BE2C (cell line): ENCODE data around the gene PLEKHA8.

ENCODE experiments used
- DNase-seq: peaks from one replicate; pipeline ENCODE4 v3.0.0-alpha.2; 2020
- H3K27me3 ChIP-seq: fragments of 250-450 bp; sonication (Bioruptor Pico); 2 replicates; pipeline ENCODE4 v1.5.1; 2020; ENCODE audit warnings: mild to moderate bottlenecking
- H3K36me3 ChIP-seq: fragments of 250-450 bp; sonication (Bioruptor Pico); 2 replicates; pipeline ENCODE4 v1.5.1; 2020; ENCODE audit warnings: mild to moderate bottlenecking
- H3K4me1 ChIP-seq: fragments of 250-450 bp; sonication (Bioruptor Pico); 2 replicates; pipeline ENCODE4 v1.5.1; 2020
- H3K4me3 ChIP-seq: 2 replicates; pipeline ENCODE4 v1.5.1; 2011; ENCODE audit warnings: low read depth, low read length
- H3K9me3 ChIP-seq: fragments of 250-450 bp; sonication (Bioruptor Pico); 2 replicates; pipeline ENCODE4 v1.5.1; 2020
- TF ChIP-seq, protein P1 (sequence below): IDR thresholded peaks from 2 replicates; pipeline ENCODE4 v1.5.1; 2012; ENCODE audit warnings: mild to moderate bottlenecking, low read depth, low read length

PLEKHA8 gene

DNA sequence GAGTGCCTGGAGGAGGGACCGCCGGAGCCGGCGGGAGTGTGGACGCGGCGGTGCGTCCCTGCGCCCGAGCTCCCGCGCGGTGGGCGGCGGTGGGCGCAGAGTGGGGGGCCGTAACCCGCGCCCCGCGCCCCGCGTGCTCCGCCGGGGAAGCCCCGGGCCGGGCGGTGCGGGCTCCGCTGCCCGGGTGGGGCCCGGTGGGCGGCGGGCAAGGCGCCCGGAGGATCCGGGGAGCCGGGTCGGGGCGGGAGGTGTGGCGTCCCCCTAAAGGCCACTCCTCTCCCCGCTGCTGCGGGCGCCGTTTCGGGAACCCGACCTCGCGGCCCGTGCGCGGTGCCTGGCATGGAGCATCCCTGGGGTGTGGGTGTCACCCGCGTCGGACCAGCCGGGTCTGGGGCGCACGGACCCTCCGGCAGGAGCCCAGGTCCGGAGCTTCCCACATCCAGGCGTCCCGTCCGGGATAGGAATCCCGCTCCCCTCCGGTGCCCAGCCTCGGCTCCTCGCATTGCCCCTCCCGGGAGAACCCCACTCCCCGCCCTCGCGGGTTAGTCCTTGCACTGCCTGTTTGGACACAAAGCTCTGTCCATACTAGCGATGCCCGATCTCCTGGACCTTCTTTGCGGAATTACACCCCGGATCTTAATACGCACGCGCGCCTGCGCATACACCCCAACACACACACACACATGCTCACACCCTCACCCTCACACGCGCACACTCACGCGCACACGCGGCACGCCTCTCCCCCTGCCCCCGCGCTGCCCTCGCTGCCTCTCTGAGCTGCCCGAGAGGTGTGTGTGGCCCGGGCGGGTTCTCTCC is 107.3 kb downstream of the PLEKHA8 start:
- TF ChIP-seq, protein P1, sequence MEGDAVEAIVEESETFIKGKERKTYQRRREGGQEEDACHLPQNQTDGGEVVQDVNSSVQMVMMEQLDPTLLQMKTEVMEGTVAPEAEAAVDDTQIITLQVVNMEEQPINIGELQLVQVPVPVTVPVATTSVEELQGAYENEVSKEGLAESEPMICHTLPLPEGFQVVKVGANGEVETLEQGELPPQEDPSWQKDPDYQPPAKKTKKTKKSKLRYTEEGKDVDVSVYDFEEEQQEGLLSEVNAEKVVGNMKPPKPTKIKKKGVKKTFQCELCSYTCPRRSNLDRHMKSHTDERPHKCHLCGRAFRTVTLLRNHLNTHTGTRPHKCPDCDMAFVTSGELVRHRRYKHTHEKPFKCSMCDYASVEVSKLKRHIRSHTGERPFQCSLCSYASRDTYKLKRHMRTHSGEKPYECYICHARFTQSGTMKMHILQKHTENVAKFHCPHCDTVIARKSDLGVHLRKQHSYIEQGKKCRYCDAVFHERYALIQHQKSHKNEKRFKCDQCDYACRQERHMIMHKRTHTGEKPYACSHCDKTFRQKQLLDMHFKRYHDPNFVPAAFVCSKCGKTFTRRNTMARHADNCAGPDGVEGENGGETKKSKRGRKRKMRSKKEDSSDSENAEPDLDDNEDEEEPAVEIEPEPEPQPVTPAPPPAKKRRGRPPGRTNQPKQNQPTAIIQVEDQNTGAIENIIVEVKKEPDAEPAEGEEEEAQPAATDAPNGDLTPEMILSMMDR: no peak
- H3K4me3 ChIP-seq: peak overlapping the region; percentile 65
- no peaks in the 10 kb centered on the region for H3K9me3 ChIP-seq
- no peaks in the 10 kb centered on the region for H3K4me1 ChIP-seq
- peak; percentile 35 for DNase-seq
- no peaks in the 10 kb centered on the region for H3K27me3 ChIP-seq
- H3K36me3 ChIP-seq: no peaks in the 10 kb centered on the region

DNA sequence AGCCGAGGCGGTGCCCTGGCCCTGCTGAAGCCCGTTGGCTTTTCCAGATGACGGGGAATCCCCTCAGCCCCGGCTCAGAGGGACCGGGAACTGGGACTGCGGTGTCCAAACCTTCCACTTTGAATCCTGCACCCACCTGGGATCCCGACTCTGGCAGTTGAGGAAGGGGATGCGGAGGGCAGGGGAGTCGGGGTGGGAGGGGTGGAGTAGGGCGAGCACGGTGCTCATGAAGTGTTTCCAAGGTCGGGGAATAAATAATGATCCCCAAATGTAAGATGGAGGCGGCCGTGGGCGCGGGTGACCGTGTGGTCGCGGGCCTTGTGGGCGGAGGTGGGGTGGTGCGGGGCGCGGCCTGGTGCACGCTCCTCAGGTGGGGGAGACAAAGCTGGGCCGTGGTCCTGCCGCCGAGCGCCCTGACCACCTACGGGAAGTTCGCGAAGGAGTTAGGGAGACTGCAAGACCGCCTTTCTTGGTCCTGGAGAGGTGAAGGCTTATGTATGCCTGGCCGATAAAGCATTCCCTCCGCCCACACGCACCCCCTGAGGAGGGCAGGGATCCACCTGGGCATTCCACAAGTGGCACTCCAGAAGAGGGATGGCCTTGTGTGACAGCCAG is 108.0 kb downstream of the PLEKHA8 start:
- H3K9me3 ChIP-seq: no peaks in the 10 kb centered on the region
- H3K4me3 ChIP-seq: peak overlapping the region; percentile 65
- no peaks in the 10 kb centered on the region for H3K36me3 ChIP-seq
- no peaks in the 10 kb centered on the region for H3K4me1 ChIP-seq
- no peak for DNase-seq
- H3K27me3 ChIP-seq: no peaks in the 10 kb centered on the region
- TF ChIP-seq, protein P1: no peak

DNA sequence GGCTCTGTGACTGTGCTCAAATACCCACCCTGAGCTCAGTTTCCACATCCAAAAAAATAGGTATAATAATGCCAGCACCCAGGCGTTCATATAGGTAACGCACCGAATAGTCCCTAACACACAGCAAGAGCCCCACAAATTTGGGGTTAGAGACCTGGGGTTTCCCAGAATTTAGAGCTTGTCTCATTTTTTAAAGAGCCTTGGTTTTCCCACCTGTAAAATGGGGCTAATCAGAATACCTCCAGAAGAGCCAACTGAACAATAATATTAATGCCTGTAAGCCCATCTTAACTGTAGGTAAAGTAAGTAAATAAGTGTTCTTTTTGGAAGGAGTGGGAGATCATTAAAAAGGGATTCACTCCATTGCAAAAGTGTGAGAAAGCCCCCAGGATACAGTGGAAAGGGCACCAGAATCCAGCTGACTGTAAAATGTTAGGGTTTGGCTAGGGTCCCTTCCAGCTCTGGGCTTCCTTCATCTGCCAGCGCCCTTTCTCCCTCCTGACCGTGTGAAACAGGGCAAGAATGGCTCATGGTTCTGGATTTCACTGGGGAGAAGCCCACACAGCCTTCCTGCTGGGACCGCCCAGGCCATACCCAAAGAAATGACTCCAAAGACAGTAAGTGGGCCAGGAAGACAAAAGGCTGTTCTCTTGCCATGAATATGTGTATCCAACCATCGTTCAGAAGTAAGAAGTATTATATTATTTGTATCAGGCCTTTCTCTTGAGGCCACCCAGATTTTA is 108.7 kb downstream of the PLEKHA8 start:
- Histone ChIP-seq H3K9me3 (no peaks in the 10 kb centered on the region), H3K36me3 (no peaks in the 10 kb centered on the region), H3K4me3 (no peak overlapping the region), H3K4me1 (no peaks in the 10 kb centered on the region), H3K27me3 (no peaks in the 10 kb centered on the region)
- TF ChIP-seq, protein P1: no peak
- DNase-seq: no peak

DNA sequence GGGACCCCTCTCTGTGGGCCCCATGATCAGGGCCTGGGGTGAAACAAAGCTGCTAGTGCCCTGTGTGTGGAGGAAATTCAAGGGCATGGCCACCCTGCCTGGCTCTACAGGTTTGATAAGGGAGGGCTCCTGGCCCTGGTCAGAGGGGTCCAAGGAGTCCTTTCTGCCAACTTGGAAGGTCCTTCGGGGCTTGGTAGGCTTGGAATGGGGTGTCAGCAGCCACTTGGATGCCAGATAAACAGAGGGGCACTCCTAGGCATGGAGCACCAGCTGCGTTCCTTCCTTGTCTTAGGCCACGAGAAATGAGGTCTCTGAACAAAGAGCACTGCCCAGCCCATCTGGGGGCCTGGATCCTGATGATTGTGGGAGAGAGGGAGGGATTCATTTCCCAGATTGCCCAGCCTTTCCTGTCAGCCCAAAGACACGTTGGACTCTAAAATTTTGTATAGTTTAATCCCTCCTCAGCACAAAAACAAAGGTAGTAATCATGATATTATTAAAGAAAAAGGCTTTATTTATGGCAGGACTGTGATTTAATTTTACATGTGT is 111.7 kb downstream of the PLEKHA8 start:
- DNase-seq: no peak
- H3K4me3 ChIP-seq: no peak overlapping the region
- TF ChIP-seq, protein P1: no peak
- H3K4me1 ChIP-seq: no peaks in the 10 kb centered on the region
- H3K9me3 ChIP-seq: no peaks in the 10 kb centered on the region
- H3K36me3 ChIP-seq: no peaks in the 10 kb centered on the region
- no peaks in the 10 kb centered on the region for H3K27me3 ChIP-seq

DNA sequence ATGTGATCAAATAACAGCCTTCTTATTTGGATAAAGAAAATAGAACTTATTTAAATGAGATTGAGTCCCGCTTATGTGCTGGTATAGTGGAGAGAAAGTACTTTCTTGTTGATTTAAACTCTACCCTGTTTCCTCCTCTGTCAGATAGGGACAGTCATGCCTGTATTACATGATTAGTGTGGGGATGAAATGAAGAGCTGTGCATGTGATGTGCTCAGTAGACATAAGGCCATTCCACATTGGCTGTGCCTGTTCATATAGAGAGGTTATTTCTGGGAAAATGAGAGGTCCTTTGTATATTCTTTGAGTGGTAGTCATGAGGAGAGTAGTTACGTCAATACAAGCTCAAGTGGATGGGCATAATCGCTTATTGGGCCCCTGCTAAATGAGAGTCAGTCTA is 112.2 kb downstream of the PLEKHA8 start:
- no peak overlapping the region for H3K4me3 ChIP-seq
- no peaks in the 10 kb centered on the region for H3K27me3 ChIP-seq
- H3K36me3 ChIP-seq: no peaks in the 10 kb centered on the region
- TF ChIP-seq, protein P1: no peak
- no peak for DNase-seq
- H3K4me1 ChIP-seq: no peaks in the 10 kb centered on the region
- H3K9me3 ChIP-seq: no peaks in the 10 kb centered on the region
